EL (cell line): ENCODE results near the gene SLC7A6.
"Not testable (repeated sequence)": the region's sequence is repeated elsewhere in the genome, so short reads cannot be mapped to it uniquely, and the experiment has no call there.

Experiments
- DNase-seq: peaks from one replicate; pipeline ENCODE4 v3.0.0-alpha.2; 2016

SLC7A6 gene

DNA sequence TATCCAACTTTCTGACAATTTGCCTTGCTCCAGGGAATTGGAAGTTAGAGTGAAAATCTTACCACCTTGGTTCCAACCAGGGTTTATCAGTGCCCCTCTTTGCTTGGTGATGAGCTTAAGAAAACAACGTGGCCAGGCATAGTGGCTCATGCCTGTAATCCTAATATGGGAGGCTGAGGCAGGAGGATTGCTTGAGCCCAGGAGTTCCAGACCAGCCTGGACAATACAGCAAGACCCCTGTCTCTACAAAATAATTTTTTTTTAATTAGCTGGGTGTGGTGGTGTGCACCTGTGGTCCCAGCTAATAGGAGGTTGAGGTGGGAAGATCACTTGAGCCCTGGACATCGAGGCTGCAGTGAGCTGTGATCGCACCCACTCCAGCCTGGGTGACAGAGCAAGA is 21.4 kb downstream of the SLC7A6 start:
- DNase-seq = no peak

- DNase-seq = no peak
These were observed 22.1 kb downstream of the SLC7A6 start for GRCh38 chr16:68286153-68287074.

GRCh38 chr16:68287276-68288251 is 23.2 kb downstream of the SLC7A6 start:
- peak; percentile 95 for DNase-seq

DNA sequence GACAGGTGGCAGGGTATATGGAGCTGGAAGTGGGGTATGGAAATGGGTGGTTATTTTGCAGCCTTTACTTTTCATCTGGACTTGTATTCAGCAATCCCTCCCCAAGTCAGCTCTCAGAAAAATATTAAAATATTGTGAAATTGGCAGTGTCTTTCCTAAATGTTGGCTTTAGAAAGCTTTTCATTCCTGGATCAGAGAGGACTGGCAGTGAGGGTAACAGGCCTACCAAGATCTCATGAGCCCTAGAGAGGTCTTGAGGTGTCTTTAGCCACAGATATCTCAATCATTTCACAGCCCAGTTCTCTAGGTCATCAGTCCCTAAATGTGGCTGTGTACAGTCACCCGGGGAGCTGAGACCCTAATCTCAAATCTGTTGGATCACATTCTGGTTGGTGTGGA is 23.9 kb downstream of the SLC7A6 start:
- DNase-seq = no peak

DNA sequence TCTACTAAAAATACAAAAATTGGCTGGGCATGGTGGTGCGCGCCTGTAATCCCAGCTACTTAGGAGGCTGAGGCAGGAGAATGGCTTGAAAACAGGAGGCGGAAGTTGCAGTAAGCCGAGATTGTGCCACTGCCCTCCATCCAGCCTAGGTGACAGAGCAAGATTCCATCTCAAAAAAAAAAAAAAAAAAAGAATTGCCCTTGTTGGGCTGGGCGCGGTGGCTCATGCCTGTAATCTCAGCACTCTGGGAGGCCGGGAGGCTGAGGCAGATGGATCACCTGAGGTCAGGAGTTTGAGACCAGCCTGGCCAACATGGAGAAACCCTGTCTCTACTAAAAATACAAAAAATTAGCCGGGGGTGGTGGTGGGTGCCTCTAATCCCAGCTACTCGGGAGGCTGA is 24.5 kb downstream of the SLC7A6 start:
- not testable (repeated sequence) for DNase-seq

DNA sequence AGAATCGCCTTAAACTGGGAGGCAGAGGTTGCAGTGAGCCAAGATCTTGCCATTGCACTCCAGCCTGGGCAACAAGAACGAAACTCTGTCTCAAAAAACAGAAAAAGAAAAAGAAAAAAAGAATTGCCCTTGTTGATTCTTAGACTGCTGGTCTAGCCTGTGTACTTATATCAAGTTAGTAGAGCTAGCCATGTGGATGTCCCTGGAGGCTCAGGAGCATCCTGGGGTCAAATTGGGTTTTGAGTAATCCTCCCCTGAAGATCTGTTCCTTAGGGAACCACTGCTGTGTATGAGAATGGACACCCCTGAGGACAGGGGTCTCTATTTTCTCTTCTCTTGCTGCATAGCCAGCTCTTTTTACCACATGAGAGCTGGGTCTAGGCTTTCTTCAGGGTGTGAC is 24.9 kb downstream of the SLC7A6 start:
- DNase-seq = no peak

DNA sequence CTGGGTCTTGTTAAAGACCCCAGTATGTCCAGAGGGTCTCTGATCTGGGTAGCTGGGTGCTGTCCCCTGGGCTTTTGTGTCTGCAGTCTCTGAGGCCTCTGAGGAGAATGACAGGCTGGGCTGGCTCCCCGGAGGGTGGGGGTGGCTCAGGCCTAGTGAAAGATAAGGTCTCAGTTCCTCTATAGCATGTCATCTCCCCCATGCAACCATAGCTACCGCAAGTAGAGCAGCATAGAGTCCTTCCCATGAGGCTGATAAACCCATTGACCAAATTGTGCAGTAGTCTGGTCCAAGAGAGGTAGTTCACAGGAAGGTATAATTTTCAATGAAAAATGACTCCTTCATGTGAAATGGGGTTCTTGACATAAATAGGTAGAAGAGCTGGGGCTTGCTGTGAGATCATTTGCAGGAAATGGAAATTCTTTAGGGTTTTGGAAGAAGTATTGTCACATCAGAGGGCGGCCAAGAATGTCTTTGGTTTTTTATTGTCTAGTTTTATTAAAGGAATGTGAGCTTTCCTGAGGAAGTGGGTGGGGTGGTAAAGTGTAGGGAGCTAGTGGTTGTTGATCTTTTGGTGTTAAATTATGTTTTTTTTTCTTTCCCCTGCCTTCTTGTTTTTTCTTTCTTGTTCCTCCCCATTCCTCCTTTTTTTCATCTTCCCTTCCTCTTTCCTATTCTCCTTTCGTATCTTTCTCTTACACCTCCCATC is 25.4 kb downstream of the SLC7A6 start:
- DNase-seq = peak; percentile 60

DNA sequence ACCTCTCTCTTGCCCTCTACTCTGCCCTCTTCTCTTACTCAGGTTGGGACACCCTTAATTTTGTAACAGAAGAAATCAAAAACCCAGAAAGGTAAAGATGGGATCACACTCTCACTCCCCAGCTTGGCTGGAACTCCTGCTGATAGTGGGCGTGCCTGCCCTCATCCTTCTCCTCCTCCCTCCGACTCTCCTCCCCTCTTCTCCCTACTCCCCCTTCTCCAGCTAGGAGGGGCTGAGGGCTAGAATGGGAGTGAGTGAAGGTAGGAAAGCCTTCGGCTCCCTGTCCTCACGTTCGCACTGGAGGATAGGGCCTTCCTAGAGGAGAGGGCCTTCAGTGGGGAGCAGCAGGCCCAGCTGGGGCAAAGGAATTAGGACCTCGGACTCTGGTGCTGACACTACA is 26.1 kb downstream of the SLC7A6 start:
- no peak for DNase-seq

DNA sequence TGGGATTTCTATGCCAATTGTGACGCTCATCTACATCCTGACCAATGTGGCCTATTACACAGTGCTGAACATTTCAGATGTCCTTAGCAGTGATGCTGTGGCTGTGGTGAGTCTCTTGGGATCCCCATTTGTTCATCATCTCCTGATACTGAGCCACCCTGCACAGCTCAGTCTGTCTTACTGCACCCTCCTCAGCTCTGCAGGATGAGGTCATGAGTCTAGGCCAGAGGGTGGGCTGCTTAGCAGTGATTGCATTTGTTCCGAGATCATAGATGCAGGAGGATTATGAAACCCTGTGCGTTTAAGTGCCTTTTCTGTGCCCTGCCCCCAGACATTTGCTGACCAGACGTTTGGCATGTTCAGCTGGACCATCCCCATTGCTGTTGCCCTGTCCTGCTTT is 26.9 kb downstream of the SLC7A6 start:
- DNase-seq = no peak

GRCh38 chr16:68292425-68292824 is 28.1 kb downstream of the SLC7A6 start:
- DNase-seq = no peak

GRCh38 chr16:68296291-68296690 is 32.0 kb downstream of the SLC7A6 start:
- no peak for DNase-seq

- no peak for DNase-seq
These were observed 32.4 kb downstream of the SLC7A6 start for GRCh38 chr16:68296693-68297092.

DNA sequence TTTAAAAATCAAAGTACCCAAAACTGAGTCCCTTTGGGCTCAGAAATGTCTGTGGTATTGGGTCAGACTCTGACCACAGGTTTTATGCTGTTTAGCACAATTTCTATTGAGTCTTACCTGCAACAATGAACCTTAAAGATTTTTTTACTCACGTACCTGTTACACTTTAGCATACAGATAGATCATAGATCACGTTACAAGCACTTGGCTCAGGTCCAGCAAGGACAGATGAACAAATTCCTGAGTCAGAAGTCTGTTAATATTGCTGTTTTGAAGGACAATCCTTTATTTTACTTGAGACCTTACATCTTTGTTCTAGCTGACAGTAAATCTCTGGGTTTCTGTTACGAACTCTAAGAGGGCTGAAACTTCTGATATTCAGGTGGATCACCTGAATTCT is 33.6 kb downstream of the SLC7A6 start:
- DNase-seq = peak; percentile 18

DNA sequence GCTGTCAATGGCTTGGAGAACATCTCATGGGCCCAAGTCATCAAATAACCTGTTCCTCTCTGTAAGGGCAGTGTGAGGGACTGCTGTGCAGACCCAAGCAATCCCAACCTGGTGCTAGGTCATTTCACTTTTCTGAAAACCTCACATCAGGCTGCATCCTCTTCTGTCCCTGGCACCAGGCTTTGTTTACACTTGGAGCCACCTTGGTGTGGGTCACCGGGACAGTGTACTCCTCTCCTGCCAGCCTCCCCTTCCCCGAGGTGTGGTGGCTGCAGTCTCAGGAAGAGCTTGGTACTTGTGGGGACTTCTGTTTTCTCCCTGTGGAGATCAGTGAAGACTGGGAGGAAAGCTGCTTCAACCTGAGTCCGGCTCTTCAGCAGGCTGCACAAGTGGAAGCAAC is 34.0 kb downstream of the SLC7A6 start:
- DNase-seq = no peak

DNA sequence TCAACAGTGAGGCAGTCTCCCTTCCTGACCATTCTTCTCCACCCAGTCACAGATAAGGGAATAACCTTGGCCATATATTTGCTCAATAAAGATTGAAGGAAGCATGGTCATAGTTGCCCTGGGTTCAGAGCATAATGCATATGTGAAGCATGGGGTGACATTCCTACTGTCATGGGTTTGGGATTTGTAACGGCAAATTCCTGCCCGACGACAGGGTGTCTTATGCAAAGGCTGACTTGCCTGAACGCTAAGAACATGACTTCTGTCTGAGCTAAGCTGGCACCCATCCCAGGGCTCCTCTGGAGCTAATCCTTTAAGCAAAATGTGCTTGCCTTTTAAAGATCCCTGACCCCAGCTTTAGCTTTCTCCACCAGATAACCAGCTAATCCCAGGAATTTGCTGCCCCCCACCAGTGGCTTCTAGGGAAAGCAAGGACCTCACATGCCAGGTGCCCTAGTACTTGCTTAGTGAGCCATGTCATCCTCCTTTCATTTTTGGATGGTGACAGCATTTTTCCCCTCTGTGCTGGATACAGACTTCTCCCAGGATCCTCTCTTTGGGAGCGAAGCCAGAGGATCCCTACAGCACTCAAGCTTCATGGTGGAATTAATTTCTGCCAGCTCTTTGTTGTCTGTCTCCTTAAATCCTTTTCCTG is 34.7 kb downstream of the SLC7A6 start:
- peak; percentile 83 for DNase-seq

- no peak for DNase-seq
These were observed 35.5 kb downstream of the SLC7A6 start for GRCh38 chr16:68299571-68300453.

- DNase-seq = no peak
These were observed 36.6 kb downstream of the SLC7A6 start for GRCh38 chr16:68300734-68301459.

DNA sequence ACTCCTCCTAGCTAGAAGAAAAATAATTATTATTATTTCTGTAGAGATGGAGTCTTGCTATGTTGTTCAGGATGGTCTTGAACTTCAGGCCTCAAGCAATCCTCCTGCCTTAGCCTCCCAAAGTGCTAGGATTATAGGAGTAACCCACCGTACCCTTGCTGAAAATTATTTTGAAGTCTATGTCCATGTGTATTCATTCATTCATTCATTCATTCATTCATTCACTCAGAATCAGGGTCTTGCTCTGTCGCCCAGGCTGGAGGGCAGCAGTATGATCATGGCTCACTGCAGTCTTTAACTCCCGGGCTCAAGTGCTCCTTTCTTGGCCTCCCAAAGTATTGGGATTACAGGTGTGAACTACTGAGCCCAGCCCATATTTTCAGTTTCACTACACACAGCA is 42.3 kb downstream of the SLC7A6 start:
- no peak for DNase-seq

- DNase-seq = no peak
These were observed 45.5 kb downstream of the SLC7A6 start for GRCh38 chr16:68309799-68310198.

DNA sequence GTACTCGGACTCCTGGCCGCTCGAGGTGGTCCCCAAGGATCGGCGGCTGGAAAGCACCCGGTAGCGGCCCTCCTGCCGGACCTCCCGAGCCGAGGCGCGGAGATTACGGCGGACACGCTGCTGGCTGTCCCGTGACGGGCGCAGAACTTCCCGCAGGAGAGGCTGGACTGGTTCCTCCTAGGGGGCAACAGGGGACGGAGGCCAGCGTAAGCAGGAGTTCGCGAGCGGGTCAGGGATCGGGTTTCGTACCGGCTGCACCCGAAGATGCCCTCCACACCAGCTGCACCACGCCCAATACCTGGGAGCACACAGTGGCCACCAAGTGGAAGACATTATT is 46.1 kb downstream of the SLC7A6 start:
- no peak for DNase-seq
